Measurements from ENCODE around the gene ALMS1. TPM values are rescaled to one million over a fixed set of nuclear protein-coding genes. Genes with fewer than 3 reads are reported as not detected.
A peak's percentile ranks its signal among the peaks of the same experiment; 100 is the strongest.

The ALMS1 gene
- total and polyA plus RNA-seq, 9 of the 15 experiments (the other 6 are each of a cell fraction or from before 2014, with no cell fraction given) = 1.4 to 26.3 (median 13.6) TPM

GRCh38 chr2:73457982-73458381 lies 72.3 kb downstream of the ALMS1 start:
- Histone ChIP-seq H3K4me1 (replicated peaks in 1 of 2; ENCODE audit: control insufficient read depth in 2 of 2, insufficient read depth in 2 of 2, low read length in 2 of 2) (no peaks in the 10 kb centered on the region), H3K9ac (ENCODE audit: insufficient read depth in 1 of 2, low read depth in 2 of 2, low read length in 2 of 2) (no peak overlapping the region), H4K20me1 (replicated peaks; ENCODE audit: control insufficient read depth, insufficient read depth, low read length) (no peaks in the 10 kb centered on the region), H3K27me3 (ENCODE audit: control insufficient read depth in 2 of 2, insufficient read depth in 2 of 2, low read length in 2 of 2) (no peaks in the 10 kb centered on the region), H3K27ac (ENCODE audit: extremely low read depth, low read depth, low read length) (no peak overlapping the region), H3K79me2 (ENCODE audit: control insufficient read depth, insufficient read depth, low read length) (no peaks in the 10 kb centered on the region), H3K4me3 (no peak overlapping the region), H3K4me2 (ENCODE audit: insufficient read depth, low read length) (no peak overlapping the region), H3K9me3 (replicated peaks; ENCODE audit: control insufficient read depth, insufficient read depth, low read depth, low read length) (peaks cover 3% of the 10 kb centered on the region; the same call in 1 of the 2 replicates), H3K9me1 (ENCODE audit: control insufficient read depth, insufficient read depth, low read length) (no peaks in the 10 kb centered on the region), H3K36me3 (ENCODE audit: control insufficient read depth, insufficient read depth, low read length) (0 out of 3 replicates have a peak, but pooled peaks cover 3% of the 10 kb centered on the region), H2AFZ (ENCODE audit: low read depth, low read length) (no peak overlapping the region)
- WGBS (ENCODE audit: insufficient coverage, low coverage, missing lambda C conversion rate) = 96% methylated on average over 2 of the region's 3 CpGs
- FAIRE-seq (no peak), ATAC-seq (no peak), DNase-seq (ENCODE audit: extremely low read depth in 1 of 4, low spot score in 3 of 4) (no peak)
- BruUV-seq (replicated peaks) = no TSS peak
- in situ Hi-C loops (cut with MboI) = no loop called here
- intact Hi-C loops (cut with micrococcal nuclease) = no loop called here
- ChIA-PET CTCF (ENCODE audit: low intra/inter-chr PET ratio) (no interaction called here), POLR2A (no interaction called here)
- TF ChIP-seq ZNF785 (CRISPR knock-in tag; IDR thresholded peaks at IDR 0.05) (no peak), CEBPG (CRISPR knock-in tag; IDR thresholded peaks at IDR 0.05) (no peak), CEBPG (tag; conservative IDR thresholded peaks at IDR 0.05 in 1 of 2, IDR thresholded peaks at IDR 0.05 in 1 of 2) (peak in 1 of 2 experiments; percentile 71; a peak in 2 of 4 replicates), OTX1 (CRISPR knock-in tag; IDR thresholded peaks at IDR 0.05) (no peak), CEBPB (tag; IDR thresholded peaks at IDR 0.05) (peak; percentile 68)
- TF ChIP-seq, protein P1, sequence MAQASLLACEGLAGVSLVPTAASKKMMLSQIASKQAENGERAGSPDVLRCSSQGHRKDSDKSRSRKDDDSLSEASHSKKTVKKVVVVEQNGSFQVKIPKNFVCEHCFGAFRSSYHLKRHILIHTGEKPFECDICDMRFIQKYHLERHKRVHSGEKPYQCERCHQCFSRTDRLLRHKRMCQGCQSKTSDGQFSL (CRISPR knock-in tag; IDR thresholded peaks at IDR 0.05) = no peak
- TF ChIP-seq, protein P1 (tag; IDR thresholded peaks at IDR 0.05) = no peak

All from K562 (cell line).